ENCODE results near the gene EID1.

Gene EID1

GRCh38 chr15:48916721-48917120 is 38.8 kb downstream of the EID1 start:
- no peak for DNase-seq (ENCODE audit: low read depth)
- no peak for TF ChIP-seq CTCF (IDR thresholded peaks at IDR 0.05; ENCODE audit: control insufficient read depth, extremely low read depth, insufficient read depth)

GRCh38 chr15:48922046-48922445 is 44.1 kb downstream of the EID1 start:
- H3K4me3 ChIP-seq (ENCODE audit: low read depth, low read length): no peak overlapping the region

More at GRCh38 chr15:48916721-48917120, 38.8 kb downstream of the EID1 start:
- no peak overlapping the region for H3K4me3 ChIP-seq (ENCODE audit: low read depth, low read length)

DNA sequence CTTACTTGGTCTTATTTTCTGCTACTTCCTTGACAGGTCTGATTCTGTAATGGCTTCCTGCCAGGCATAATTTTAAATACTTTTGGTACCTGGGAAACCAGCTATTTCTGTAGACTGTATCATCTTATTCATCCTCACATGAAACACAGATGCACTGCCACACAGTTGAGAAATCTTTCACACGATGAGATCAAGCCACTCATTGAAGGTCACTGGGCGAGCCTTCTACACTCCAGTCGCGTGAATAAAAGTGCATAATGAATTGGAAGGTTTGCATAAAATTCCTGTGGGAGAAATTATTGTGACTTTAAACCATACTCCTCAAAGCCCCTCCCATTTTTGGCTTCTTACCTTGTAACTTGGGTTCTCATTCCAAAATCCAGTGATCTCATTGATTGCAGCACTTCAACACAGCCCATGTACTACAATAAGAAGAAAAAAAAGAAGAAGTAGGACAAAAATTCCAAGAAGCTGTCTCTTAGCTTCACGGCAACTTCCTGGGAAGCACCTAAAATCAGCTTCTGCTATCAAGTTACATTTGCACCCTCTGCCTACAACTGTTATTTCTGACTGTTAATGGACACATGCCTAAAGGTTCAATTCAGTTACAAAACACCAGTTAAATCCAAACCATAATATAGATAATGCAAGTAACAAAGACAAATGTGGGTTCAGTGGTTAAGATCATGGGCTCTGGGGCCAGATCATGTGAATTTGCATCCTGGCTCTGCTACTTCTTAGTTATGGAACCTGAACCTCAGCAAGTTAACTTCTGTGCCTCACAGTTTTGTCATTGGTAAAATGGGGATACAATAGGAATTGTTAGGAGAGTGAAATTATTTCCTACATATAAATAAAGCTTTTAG is 46.8 kb downstream of the EID1 start:
- no peak for TF ChIP-seq CTCF (IDR thresholded peaks at IDR 0.05; ENCODE audit: control insufficient read depth, extremely low read depth, insufficient read depth)
- no peak for DNase-seq (ENCODE audit: low read depth)
- no peak overlapping the region for H3K4me3 ChIP-seq (ENCODE audit: low read depth, low read length)

More at GRCh38 chr15:48922046-48922445, 44.1 kb downstream of the EID1 start:
- no peak for TF ChIP-seq CTCF (IDR thresholded peaks at IDR 0.05; ENCODE audit: control insufficient read depth, extremely low read depth, insufficient read depth)
- no peak for DNase-seq (ENCODE audit: low read depth)

DNA sequence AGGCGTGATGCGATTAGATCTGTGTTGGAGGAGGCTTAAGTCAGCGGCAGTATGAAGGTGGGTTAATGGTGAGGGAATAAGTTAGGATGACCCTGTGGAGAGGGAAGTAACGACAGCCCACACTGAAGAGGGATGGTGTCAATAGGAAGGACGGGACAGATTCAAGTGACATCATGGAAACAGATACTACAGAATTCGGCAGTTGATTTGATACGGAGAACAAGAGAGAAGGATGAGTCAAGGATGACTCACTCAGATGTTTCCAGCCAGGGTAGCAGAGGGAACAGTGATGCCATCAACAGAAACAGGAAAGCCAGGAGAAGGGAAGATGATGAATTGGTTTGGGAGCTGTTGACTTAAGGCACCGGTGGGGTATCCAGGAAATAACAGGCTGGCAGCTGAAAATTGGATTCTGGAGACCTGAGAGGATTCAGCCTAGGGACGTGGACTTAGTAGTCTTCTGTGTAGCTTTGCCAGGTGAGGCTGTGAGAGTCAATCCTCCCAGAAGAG is 47.8 kb downstream of the EID1 start:
- no peak for TF ChIP-seq CTCF (IDR thresholded peaks at IDR 0.05; ENCODE audit: control insufficient read depth, extremely low read depth, insufficient read depth)
- DNase-seq (ENCODE audit: low read depth): no peak
- no peak overlapping the region for H3K4me3 ChIP-seq (ENCODE audit: low read depth, low read length)

DNA sequence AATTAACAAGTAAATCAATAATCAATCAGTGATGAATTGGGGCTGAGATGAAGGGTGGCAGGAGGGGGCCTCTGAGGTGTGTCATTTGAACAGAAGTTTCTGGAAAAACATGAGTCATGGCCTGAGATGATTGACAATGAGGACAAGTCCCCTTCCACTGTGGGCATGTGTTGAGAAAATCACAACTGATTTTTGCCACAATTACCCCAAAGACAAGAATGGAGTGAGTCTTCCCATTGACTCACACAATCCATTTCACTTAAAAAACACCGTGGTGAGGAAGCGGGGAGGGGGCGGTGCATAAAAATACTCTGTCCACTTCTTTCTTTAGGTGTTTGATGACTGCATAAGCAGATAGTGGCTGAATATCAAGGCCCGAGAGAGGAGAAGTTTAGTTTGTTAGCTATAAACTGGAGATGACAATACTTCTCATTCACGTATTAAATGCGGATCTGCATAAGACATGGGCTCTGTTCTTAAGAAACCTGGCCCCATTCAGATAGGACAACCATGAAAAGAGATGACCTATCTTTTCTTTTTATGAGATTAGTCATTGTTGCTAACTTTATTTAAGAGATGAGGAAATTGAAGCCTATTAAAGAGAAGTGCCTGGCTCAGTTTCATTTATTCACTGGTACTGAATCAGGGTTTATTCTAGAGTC is 51.1 kb downstream of the EID1 start:
- no peak overlapping the region for H3K4me3 ChIP-seq (ENCODE audit: low read depth, low read length)
- TF ChIP-seq CTCF (IDR thresholded peaks at IDR 0.05; ENCODE audit: control insufficient read depth, extremely low read depth, insufficient read depth): no peak
- peak; percentile 4 for DNase-seq (ENCODE audit: low read depth)

- H3K4me3 ChIP-seq (ENCODE audit: low read depth, low read length): no peak overlapping the region
- no peak for DNase-seq (ENCODE audit: low read depth)
- no peak for TF ChIP-seq CTCF (IDR thresholded peaks at IDR 0.05; ENCODE audit: control insufficient read depth, extremely low read depth, insufficient read depth)
Measured at GRCh38 chr15:48929661-48930060, 51.7 kb downstream of the EID1 start.
